ENCODE data around the gene ECHS1. TPM values are rescaled to one million over a fixed set of nuclear protein-coding genes. Genes with fewer than 3 reads are reported as not detected.
A peak's percentile ranks its signal among the peaks of the same experiment; 100 is the strongest.

The ECHS1 gene
- total RNA-seq = 98.1 and 103 TPM in 2 replicates
- long read RNA-seq, transcript ECHS1-201 (8 exons, 1,617 nt) = major isoform, 549 of 563 reads
- long read RNA-seq, partial matches to known transcripts = 3 of 563 reads
- long read RNA-seq, other reads (novel, unspliced or antisense) = 11 of 563 reads

GRCh38 chr10:133373174-133374090 lies at the start of gene ECHS1:
Gene ECHS1, minus strand, starts transcription at chr10:133373354. Its CDS starts 21 bp downstream, at chr10:133373333.
- H3K27ac Mint-ChIP-seq (ENCODE audit: unreplicated experiment) = peak within 1 kb of the TSS; percentile 62
- DNase-seq (ENCODE audit: low read depth, low spot score) = peak; percentile 95
- no peaks in the 10 kb centered on the region for H3K36me3 Mint-ChIP-seq (ENCODE audit: low read depth)
- peaks cover 28% of the 10 kb centered on the region for H3K4me1 Mint-ChIP-seq
- no peaks in the 10 kb centered on the region for H3K9me3 Mint-ChIP-seq
- H3K27me3 Mint-ChIP-seq (ENCODE audit: low read depth) = peaks cover 4% of the 10 kb centered on the region
- peak within 1 kb of the TSS; percentile 93 for H3K4me3 Mint-ChIP-seq
- TF ChIP-seq, protein P1, sequence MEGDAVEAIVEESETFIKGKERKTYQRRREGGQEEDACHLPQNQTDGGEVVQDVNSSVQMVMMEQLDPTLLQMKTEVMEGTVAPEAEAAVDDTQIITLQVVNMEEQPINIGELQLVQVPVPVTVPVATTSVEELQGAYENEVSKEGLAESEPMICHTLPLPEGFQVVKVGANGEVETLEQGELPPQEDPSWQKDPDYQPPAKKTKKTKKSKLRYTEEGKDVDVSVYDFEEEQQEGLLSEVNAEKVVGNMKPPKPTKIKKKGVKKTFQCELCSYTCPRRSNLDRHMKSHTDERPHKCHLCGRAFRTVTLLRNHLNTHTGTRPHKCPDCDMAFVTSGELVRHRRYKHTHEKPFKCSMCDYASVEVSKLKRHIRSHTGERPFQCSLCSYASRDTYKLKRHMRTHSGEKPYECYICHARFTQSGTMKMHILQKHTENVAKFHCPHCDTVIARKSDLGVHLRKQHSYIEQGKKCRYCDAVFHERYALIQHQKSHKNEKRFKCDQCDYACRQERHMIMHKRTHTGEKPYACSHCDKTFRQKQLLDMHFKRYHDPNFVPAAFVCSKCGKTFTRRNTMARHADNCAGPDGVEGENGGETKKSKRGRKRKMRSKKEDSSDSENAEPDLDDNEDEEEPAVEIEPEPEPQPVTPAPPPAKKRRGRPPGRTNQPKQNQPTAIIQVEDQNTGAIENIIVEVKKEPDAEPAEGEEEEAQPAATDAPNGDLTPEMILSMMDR (conservative IDR thresholded peaks at IDR 0.05) = no peak

DNA sequence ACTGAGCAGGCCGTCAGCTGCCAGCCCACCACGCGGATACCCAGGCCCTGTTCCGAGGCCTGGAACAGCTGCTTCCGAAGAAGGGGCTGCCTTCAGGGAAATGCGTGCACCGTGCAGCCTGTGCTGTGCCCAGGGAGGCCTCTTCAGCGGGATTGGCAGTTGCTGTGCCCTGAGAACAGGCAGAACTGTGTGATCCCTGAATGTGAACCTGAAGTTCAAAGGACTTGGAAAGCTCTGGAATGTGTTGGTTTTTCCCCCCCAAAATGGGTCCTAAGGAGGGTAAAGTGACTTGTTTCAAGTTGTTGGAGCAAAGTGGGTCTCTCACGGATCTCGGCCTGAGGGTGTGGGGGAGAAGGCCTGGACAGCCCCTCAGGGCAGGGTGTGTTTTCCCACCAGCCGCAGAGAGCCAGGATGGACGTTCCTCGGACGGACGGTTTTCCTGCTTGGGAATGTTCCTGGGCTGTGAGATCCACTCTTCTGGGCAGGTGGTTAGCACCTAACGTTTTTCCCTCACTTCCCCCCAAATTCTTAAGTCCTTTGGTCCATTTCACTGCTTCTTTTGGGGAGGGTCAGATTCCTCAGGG lies 49.2 kb upstream of the ECHS1 start:
- Mint-ChIP-seq H3K4me1 (no peaks in the 10 kb centered on the region), H3K36me3 (ENCODE audit: low read depth) (peaks cover 5% of the 10 kb centered on the region), H3K27me3 (ENCODE audit: low read depth) (peaks cover 27% of the 10 kb centered on the region)

DNA sequence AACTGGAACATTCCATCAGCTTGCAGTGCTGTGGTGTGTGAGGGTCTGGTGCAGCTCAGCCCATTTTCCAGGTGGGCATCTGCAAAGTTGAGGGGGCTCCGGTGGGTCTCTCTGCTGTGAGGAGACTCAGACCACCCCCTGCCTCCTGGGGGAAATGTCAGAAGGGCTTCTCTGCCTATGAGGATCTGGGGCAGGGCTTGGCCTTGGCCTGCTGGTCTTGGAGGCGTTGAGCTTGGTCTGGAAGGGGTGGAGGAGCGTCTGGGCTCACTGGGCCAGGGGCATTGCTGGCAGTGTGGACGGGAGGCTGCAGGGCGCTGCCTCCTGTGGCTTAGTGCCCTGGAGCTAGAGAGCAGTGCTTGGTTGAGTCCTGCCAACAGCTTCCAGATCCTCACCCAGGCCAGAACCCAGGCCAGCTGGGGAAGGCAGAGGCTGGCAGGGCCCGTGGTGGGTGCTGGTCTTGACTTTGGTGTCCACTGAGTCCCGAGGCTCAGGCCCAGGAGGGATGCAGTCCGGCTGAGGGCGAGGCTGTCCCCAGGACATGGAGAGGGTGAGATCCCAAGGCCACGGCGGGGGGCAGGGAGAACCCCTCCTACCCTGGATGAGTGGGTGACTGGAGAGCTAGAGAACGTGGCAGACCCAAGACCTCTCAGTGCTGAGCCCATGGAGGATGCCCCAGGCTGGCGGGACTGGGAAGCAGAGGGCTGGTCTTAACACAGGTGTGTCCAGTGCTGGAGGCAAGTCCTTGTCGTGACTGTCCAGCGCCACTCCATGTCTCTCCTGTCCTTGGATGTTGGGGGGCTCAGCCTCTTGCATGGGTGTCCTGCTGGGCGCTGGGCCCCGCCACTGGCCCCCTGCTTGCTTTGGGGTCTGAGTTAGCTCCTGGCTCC lies 48.4 kb upstream of the ECHS1 start:
- no peaks in the 10 kb centered on the region for H3K9me3 Mint-ChIP-seq
- H3K4me1 Mint-ChIP-seq = no peaks in the 10 kb centered on the region
- TF ChIP-seq, protein P1 (conservative IDR thresholded peaks at IDR 0.05) = no peak
- H3K27me3 Mint-ChIP-seq (ENCODE audit: low read depth) = peaks cover 27% of the 10 kb centered on the region
- H3K27ac Mint-ChIP-seq (ENCODE audit: unreplicated experiment) = no peak overlapping the region
- peaks cover 5% of the 10 kb centered on the region for H3K36me3 Mint-ChIP-seq (ENCODE audit: low read depth)
- DNase-seq (ENCODE audit: low read depth, low spot score) = no peak
- peak overlapping the region; percentile 47 for H3K4me3 Mint-ChIP-seq

More for the DNA sequence above, 49.2 kb upstream of the ECHS1 start:
- Mint-ChIP-seq H3K27ac (ENCODE audit: unreplicated experiment) (no peak overlapping the region), H3K9me3 (no peaks in the 10 kb centered on the region), H3K4me3 (peak overlapping the region; percentile 47)
- TF ChIP-seq, protein P1 (conservative IDR thresholded peaks at IDR 0.05) = no peak
- no peak for DNase-seq (ENCODE audit: low read depth, low spot score)

DNA sequence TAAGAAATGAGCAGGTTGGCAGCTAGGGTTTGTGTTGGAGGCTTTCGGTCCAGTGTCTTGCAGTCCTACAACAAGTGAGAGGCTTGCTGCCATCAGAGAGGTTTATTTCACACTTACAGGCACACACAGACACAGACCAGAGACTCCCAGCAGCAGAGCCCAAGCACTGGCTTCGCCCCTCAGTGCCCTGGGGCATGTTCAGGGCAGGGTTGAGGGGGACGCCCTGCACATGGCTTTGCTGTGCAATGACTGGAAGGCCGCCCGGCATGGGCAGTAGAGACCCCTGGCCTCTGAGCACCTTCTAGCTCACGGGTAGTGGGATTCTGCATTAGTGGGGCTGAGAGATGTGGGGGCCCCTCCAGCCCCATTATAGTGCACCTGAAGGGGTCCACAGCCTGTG lies 47.4 kb upstream of the ECHS1 start:
- Mint-ChIP-seq H3K27me3 (ENCODE audit: low read depth) (peaks cover 27% of the 10 kb centered on the region), H3K27ac (ENCODE audit: unreplicated experiment) (no peak overlapping the region), H3K9me3 (peaks cover under 1% of the 10 kb centered on the region), H3K36me3 (ENCODE audit: low read depth) (peaks cover 12% of the 10 kb centered on the region), H3K4me3 (peak overlapping the region; percentile 23), H3K4me1 (no peaks in the 10 kb centered on the region)
- no peak for DNase-seq (ENCODE audit: low read depth, low spot score)
- TF ChIP-seq, protein P1 (conservative IDR thresholded peaks at IDR 0.05) = no peak

DNA sequence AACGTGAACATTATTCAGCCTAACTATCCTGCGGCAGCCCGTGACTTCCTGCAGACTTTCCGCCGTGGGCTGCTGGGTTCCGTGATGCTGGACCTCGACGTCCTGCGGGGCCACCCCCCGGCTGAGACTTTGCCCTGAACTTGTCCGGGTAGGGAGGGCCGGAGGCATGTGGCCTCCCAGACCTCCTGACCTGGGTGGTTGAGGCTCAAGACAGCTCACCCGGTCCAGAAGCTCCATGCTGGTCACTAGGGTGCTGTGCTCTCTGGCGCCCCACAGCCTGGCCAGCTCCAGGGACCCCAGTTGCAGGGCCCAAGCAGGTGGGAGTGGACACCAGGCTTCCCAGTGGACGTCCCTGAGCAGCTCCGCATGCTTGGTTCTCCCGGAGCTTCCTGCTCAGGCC lies 46.9 kb upstream of the ECHS1 start:
- Mint-ChIP-seq H3K27ac (ENCODE audit: unreplicated experiment) (no peak overlapping the region), H3K36me3 (ENCODE audit: low read depth) (peaks cover 17% of the 10 kb centered on the region), H3K4me1 (no peaks in the 10 kb centered on the region), H3K4me3 (no peak overlapping the region), H3K9me3 (peaks cover 6% of the 10 kb centered on the region), H3K27me3 (ENCODE audit: low read depth) (peaks cover 27% of the 10 kb centered on the region)
- TF ChIP-seq, protein P1 (conservative IDR thresholded peaks at IDR 0.05) = no peak
- DNase-seq (ENCODE audit: low read depth, low spot score) = no peak

Data from neural crest cell (in vitro differentiated cells).